ENCODE measurements around the gene HSPA8. TPM values are rescaled to one million over a fixed set of nuclear protein-coding genes. Genes with fewer than 3 reads are reported as not detected.

HSPA8 gene
- total and polyA plus RNA-seq, 2 of the 8 experiments (the other 6 are each of a cell fraction or from before 2014, with no cell fraction given) = 1,491 to 2,155 TPM

DNA sequence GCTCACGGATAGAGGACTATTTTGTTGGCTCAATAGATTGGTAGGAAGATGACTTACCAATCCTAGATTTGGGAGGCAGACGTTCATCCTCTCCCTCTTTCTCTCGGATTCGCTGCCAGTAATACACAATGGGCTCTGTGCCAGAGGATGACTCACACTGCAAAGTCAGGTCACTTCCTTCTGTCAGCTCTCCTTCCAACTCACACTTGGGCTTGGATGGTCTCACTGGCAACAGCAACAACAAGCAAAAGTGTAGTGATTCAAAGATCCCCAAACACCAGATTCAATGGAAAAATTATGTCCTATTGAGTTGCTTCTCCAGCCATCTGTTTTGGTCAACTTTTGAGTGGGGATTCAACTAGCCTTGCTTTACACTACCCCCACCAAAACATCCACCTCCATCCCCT lies 21.7 kb upstream of the HSPA8 start (continued):
- TF ChIP-seq, protein P1, sequence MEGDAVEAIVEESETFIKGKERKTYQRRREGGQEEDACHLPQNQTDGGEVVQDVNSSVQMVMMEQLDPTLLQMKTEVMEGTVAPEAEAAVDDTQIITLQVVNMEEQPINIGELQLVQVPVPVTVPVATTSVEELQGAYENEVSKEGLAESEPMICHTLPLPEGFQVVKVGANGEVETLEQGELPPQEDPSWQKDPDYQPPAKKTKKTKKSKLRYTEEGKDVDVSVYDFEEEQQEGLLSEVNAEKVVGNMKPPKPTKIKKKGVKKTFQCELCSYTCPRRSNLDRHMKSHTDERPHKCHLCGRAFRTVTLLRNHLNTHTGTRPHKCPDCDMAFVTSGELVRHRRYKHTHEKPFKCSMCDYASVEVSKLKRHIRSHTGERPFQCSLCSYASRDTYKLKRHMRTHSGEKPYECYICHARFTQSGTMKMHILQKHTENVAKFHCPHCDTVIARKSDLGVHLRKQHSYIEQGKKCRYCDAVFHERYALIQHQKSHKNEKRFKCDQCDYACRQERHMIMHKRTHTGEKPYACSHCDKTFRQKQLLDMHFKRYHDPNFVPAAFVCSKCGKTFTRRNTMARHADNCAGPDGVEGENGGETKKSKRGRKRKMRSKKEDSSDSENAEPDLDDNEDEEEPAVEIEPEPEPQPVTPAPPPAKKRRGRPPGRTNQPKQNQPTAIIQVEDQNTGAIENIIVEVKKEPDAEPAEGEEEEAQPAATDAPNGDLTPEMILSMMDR (IDR thresholded peaks at IDR 0.05; ENCODE audit: control extremely low read depth in 1 of 3, insufficient read depth in 1 of 3, low read depth in 1 of 3, low read length in 3 of 3) = no peak
- TF ChIP-seq TBP (IDR thresholded peaks at IDR 0.05; ENCODE audit: low read depth, low read length) = no peak
- no peak for TF ChIP-seq BACH1 (IDR thresholded peaks at IDR 0.05; ENCODE audit: low read length)
- TF ChIP-seq EGR1 (IDR thresholded peaks at IDR 0.05; ENCODE audit: borderline replicate concordance, low read depth, low read length) = no peak
- TF ChIP-seq ZNF274 (IDR thresholded peaks at IDR 0.05; ENCODE audit: borderline replicate concordance, extremely low read depth, low read length) = no peak
- TF ChIP-seq JUND (IDR thresholded peaks at IDR 0.05; ENCODE audit: low read length) = no peak
